Embryonic facial prominence (tissue), 1 donor: ENCODE measurements around the gene POMT2.
A peak's percentile ranks its signal among the peaks of the same experiment; 100 is the strongest.
"Not testable (repeated sequence)": the region's sequence is repeated elsewhere in the genome, so short reads cannot be mapped to it uniquely, and the experiment has no call there.

ENCODE experiments used
- DNase-seq: peaks from one replicate; pipeline ENCODE4 v3.0.0-alpha.2; 2016; ENCODE audit errors: extremely low spot score

Gene POMT2

DNA sequence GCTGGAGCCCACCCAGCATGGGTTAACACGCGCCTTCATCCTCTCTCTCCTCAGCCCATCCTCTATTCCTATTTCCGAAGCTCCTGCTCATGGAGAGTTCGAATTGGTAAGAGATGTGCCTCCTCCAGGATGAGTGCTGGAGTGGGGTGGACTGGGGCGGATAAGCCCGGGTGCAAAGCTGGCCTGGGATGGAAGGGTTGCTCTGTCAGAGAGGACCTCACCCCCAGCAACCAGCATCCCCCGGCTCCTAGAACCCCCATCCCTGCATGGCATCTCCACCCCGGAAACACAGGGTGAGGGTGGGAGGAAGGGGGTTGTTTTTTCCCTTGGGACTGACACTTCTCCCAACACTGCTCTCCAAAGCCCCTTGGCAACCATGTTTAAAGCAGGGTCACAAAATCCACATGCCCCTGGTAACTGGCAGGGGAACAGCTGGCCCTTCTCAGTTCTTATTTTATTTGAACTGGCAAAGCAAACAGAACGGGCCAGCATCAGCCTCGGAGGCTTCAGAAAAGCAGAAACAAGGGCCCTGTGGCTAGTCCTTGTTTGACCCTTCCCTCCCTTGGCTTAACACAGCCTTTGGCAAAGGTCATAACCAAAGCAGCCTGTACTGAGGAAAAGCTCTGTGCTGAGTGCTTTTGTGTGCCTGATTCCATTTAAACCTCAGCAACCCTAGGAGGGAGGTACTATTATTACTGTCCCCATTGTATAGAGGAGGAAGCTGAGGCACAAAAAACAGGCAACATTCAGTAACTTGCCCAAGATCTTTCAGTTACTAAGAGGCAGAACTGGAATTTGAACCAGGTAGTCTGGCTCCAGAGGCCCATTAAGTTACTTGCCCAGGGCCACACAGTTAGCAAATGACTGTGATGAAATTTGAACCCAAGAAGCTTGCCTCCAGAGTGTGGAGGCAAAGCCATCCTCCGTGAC, 4.4 kb upstream of the POMT2 start:
- DNase-seq = no peak

DNA sequence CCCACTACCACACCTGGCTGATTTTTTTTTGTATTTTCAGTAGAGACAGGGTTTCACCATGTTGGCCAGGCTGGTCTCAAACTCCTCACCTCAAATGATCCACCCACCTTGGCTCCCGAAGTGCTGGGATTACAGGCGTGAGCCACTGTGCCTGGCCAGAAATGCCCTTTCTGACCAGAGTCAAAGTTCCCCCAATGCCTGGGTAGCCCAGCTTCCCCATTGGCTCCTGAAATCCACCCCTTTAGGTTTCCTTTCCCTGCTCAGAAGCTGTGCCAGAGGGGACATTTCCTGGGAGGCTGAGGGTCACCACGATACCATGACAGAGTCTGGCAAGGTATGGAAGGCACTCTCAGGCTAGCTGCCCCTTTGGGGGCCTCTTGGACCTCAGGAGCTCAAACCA, 3.6 kb upstream of the POMT2 start:
- no peak for DNase-seq

- no peak for DNase-seq
These were observed 2.9 kb upstream of the POMT2 start for GRCh38 chr14:77323571-77323970.

- DNase-seq = no peak
These were observed 2.3 kb upstream of the POMT2 start for GRCh38 chr14:77322951-77323350.

GRCh38 chr14:77322250-77322902, 1.7 kb upstream of the POMT2 start:
- no peak for DNase-seq

DNA sequence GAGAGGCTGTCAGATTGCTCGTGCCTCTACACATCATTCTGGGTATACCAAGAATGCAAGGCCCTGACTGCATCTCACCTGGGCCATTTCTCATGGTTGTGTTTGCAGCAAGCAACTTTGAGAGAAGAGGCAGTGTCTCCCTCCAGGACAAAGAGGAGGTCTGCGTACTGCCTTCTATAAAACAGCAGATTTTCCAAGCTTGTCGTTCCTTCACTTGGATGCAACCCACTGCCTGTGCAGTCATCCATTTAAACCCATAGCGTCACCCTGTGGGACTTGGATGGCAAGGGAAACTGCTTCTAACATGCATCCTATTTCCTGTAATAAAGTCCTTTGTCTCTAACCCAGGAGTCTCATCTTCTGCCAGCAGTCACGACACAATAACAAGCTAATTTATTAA, 1.3 kb downstream of the POMT2 start:
- DNase-seq = no peak

DNA sequence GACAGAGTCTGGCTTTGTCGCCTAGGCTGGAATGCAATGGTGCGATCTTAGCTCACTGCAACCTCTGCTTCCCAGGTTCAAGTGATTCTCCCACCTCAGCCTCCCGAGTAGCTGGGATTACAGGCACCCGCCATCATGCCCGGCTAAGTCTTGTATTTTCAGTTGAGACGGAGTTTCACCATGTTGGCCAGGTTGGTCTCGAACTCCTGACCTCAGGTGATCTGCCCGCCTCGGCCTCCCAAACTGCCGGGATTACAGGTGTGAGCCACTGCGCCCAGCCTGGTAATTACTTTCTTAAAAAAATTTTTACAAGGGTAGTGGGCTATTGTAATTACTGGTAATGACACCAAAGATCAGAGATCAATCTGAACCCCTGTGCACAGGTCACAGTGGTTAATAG, 1.9 kb downstream of the POMT2 start:
- not testable (repeated sequence) for DNase-seq

DNA sequence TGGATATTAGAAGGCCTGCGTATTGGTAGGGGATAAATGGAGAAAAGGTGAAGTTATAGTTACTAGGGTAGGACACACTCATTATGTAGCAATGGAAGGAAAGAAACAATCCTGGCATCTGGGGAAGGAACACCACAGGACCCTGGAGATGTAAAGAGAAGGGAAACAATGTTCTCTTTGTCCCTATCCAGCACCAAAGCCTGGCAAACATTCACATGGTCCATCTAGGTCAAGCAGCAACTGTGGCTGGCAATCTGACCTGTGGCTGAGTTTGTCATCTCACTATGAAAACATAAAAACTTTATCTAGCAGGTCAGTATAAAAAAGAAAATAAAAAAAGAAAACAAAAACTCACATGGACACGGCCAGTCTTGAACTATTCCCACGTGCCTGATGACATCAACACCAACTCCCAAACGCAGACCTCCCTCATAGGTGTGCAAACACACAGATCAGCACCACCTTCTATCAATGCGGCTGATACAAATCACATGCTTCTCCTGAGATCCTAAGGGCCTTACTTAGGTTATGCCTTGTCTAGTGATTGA, 2.6 kb downstream of the POMT2 start:
- no peak for DNase-seq

DNA sequence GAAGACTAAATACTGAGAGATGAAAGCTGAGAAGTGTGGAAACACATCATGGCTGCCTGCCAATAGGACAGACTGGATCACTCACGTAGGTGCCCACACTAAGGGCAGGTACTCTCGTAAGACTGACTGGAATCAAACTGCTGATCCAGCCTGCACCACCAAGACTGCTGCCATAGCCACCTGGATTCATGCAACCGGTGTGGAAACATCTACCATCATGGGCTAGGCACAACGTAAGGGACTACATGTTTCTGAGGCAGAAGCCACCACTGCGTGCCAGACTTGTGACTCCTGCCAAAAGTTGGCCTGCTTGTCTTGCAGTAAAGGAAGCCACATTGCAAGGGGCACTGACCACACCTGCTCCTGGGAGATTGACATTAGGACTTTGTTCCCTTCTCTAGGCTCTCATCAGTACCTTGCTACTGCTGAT, 3.8 kb downstream of the POMT2 start:
- DNase-seq = no peak

- DNase-seq = no peak
These were observed 4.5 kb downstream of the POMT2 start for GRCh38 chr14:77316195-77316505.

- DNase-seq = no peak
These were observed 5.9 kb downstream of the POMT2 start for GRCh38 chr14:77314539-77315457.

- DNase-seq = no peak
These were observed 6.6 kb downstream of the POMT2 start for GRCh38 chr14:77314043-77314442.

GRCh38 chr14:77313371-77313770, 7.3 kb downstream of the POMT2 start:
- DNase-seq = no peak

DNA sequence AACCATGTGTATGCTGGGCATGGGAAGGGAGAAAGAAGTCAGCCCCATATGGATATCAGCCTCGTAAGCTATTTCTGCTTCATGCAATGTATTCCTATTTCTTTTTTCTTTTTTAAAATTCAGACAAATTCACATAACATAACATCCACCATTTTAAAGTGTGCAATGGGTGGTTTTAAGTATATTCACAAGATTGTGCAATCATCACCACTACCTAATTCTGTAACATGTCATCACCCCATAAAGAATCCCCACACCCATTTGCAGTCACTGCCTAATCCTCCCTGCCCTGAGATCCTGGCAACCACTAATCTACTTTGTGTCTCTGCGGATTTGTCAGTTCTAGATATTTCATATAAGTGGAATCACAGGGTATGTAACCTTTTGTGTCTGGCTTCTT, 9.5 kb downstream of the POMT2 start:
- no peak for DNase-seq

DNA sequence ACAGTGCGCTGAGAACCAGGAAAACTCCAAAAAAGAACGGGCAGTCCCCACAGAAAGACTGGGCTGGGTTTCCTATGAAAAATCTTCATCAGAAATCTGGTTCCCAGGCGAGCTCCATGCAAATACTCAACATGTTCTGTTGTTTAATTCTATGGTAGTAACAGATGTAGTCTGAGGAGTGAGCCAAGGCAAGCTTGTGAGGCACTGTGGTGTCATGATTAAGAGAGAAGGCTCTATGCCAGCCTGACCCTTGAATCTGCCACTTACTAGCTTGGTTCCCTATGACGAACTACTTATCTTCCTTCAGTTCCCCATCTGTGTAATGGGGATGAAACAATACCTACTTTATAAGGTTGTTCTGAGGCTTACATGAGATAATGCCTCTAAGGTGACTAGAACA, 10.7 kb downstream of the POMT2 start:
- no peak for DNase-seq

DNA sequence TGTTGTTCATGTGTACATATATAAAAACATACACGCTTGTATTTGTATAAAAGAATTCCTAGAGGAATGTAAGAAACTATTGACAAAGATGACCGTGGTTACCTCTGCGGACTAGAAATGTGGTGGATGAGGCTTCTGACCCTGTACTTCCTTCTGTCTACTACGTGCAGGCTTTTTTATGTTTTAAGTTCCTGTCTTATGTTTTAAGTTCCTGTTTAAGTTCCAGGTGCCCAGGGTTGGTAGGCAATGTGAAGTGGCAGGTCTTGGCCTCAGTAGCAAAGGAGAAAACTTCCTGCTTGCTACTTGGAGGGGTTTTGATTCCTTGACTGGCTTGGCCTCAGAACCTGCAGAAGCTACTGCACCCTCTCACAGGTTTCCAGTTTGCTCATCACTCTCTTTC, 11.6 kb downstream of the POMT2 start:
- no peak for DNase-seq

GRCh38 chr14:77306851-77307496, 13.7 kb downstream of the POMT2 start:
- peak; percentile 15 for DNase-seq

GRCh38 chr14:77306416-77306815, 14.3 kb downstream of the POMT2 start:
- DNase-seq = no peak

DNA sequence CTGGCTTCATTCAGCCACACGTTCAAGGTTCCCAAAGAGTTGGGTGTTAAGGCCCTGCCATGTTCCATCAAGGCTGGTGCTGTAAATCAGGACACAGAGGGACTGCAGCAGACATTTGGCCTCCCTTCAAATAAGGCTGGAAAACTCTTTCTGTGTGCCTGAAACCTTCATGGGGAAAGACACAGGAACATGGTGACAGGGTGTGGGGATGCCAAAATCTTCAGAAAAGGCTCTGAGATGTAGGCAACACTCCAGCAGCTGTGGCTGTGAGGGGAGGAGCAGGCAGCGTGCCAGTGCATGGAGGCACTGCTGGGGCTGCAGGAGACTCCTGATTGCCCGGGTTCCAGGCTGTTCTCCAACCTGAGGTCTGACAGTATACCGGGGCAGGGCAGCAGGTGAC, 15.0 kb downstream of the POMT2 start:
- no peak for DNase-seq

GRCh38 chr14:77303417-77304156, 17.1 kb downstream of the POMT2 start:
- no peak for DNase-seq

- no peak for DNase-seq
These were observed 17.8 kb downstream of the POMT2 start for GRCh38 chr14:77302926-77303325.
